Stimulated activated naive B cell treated with anti-CD40 and anti-IgM and Interleukin-4, amounts not matched to agents 10 μg/mL and 1 μg/mL and 100 μg/mL, for 72 hours (primary cell): Measurements from ENCODE around the gene TOX2.

ENCODE experiments used
- ATAC-seq, 2 donors: fragments of 150-1000 bp; cut with Tn5 transposase; replicated peaks; 2 replicates each; pipeline ENCODE4 v1.10.0; 2021; ENCODE audit warnings: moderate library complexity in 1 of 2
- DNase-seq: peaks from one replicate; pipeline ENCODE4 v3.0.0; 2021
- H3K27ac Mint-ChIP-seq: one replicate; pipeline ENCODE4 v1.8.0; 2022; ENCODE audit warnings: mild to moderate bottlenecking, mixed read lengths
- H3K27me3 Mint-ChIP-seq, 2 donors: one replicate each; pipeline ENCODE4 v1.8.0; 2022; ENCODE audit warnings: mixed read lengths in 2 of 2
- H3K36me3 Mint-ChIP-seq, 2 donors: one replicate each; pipeline ENCODE4 v1.8.0; 2022; ENCODE audit warnings: mixed read lengths in 2 of 2, mild to moderate bottlenecking in 1 of 2
- H3K4me1 Mint-ChIP-seq, 2 donors: one replicate each; pipeline ENCODE4 v1.8.0; 2022; ENCODE audit warnings: mixed read lengths in 2 of 2, mild to moderate bottlenecking in 1 of 2
- H3K4me3 Mint-ChIP-seq, 2 donors: one replicate each; pipeline ENCODE4 v1.8.0; 2022; ENCODE audit warnings: mild to moderate bottlenecking in 2 of 2, mixed read lengths in 2 of 2, moderate library complexity in 1 of 2
- H3K9me3 Mint-ChIP-seq, 2 donors: one replicate each; pipeline ENCODE4 v1.8.0; 2022; ENCODE audit warnings: mixed read lengths in 2 of 2, mild to moderate bottlenecking in 1 of 2

Gene TOX2

GRCh38 chr20:43949741-43950618 lies 35.3 kb downstream of the TOX2 start:
- no peak for DNase-seq
- peak; percentile 61 to 85 for ATAC-seq
- Mint-ChIP-seq H3K9me3 (no peaks in the 10 kb centered on the region), H3K4me1 (peaks cover 16 to 30% of the 10 kb centered on the region in 2 donors), H3K36me3 (no peaks in the 10 kb centered on the region), H3K27ac (no peak overlapping the region), H3K27me3 (peaks cover 5 to 11% of the 10 kb centered on the region in 2 donors), H3K4me3 (no peak overlapping the region)

- peaks cover 30 to 43% of the 10 kb centered on the region in 2 donors for H3K4me1 Mint-ChIP-seq
- H3K4me3 Mint-ChIP-seq, result no peak overlapping the region
- no peak overlapping the region for H3K27ac Mint-ChIP-seq
- H3K27me3 Mint-ChIP-seq, result peaks cover 5 to 17% of the 10 kb centered on the region in 2 donors
- ATAC-seq (no peak), DNase-seq (no peak)
- peaks cover 8 to 12% of the 10 kb centered on the region in 2 donors for H3K9me3 Mint-ChIP-seq
- H3K36me3 Mint-ChIP-seq, result peaks cover 5 to 6% of the 10 kb centered on the region in 2 donors
Measured at GRCh38 chr20:43953919-43954592, 39.4 kb downstream of the TOX2 start.

- Mint-ChIP-seq H3K27ac (peak overlapping the region; percentile 75), H3K4me3 (no peak overlapping the region)
- DNase-seq, result no peak
Measured at GRCh38 chr20:43954704-43955061, 40.0 kb downstream of the TOX2 start.

GRCh38 chr20:43955062-43955749 lies 40.6 kb downstream of the TOX2 start:
- peak; percentile 81 to 85 for ATAC-seq
- peak; percentile 25 for DNase-seq
- Mint-ChIP-seq H3K9me3 (peaks cover 8 to 12% of the 10 kb centered on the region in 2 donors), H3K4me3 (peak overlapping the region in 1 of 2 donors; percentile 32), H3K27ac (peak overlapping the region; percentile 75), H3K27me3 (peaks cover 5 to 15% of the 10 kb centered on the region in 2 donors), H3K36me3 (peaks cover 5 to 6% of the 10 kb centered on the region in 2 donors), H3K4me1 (peaks cover 28 to 39% of the 10 kb centered on the region in 2 donors)

More at GRCh38 chr20:43954704-43955061, 40.0 kb downstream of the TOX2 start:
- no peak for ATAC-seq
- Mint-ChIP-seq H3K27me3 (peaks cover 5 to 16% of the 10 kb centered on the region in 2 donors), H3K4me1 (peaks cover 32 to 43% of the 10 kb centered on the region in 2 donors), H3K9me3 (peaks cover 8 to 12% of the 10 kb centered on the region in 2 donors), H3K36me3 (peaks cover 5 to 6% of the 10 kb centered on the region in 2 donors)

GRCh38 chr20:43955750-43956191 lies 41.1 kb downstream of the TOX2 start:
- no peak for DNase-seq
- no peak overlapping the region for H3K4me3 Mint-ChIP-seq
- peaks cover 6 to 13% of the 10 kb centered on the region in 2 donors for H3K27me3 Mint-ChIP-seq
- peaks cover 8 to 12% of the 10 kb centered on the region in 2 donors for H3K9me3 Mint-ChIP-seq
- peak in 1 of 2 donors; percentile 8 for ATAC-seq
- peaks cover 5 to 6% of the 10 kb centered on the region in 2 donors for H3K36me3 Mint-ChIP-seq
- peaks cover 24 to 34% of the 10 kb centered on the region in 2 donors for H3K4me1 Mint-ChIP-seq
- peak overlapping the region; percentile 75 for H3K27ac Mint-ChIP-seq

GRCh38 chr20:43957392-43957791 lies 42.7 kb downstream of the TOX2 start:
- H3K4me1 Mint-ChIP-seq, result peaks cover 27 to 33% of the 10 kb centered on the region in 2 donors
- H3K27ac Mint-ChIP-seq, result no peak overlapping the region
- peaks cover 18% of the 10 kb centered on the region in 2 donors for H3K27me3 Mint-ChIP-seq
- peaks cover 5 to 6% of the 10 kb centered on the region in 2 donors for H3K36me3 Mint-ChIP-seq
- ATAC-seq, result no peak
- no peak for DNase-seq
- H3K9me3 Mint-ChIP-seq, result peaks cover 8 to 12% of the 10 kb centered on the region in 2 donors
- H3K4me3 Mint-ChIP-seq, result no peak overlapping the region

- Mint-ChIP-seq H3K4me3 (no peak overlapping the region), H3K9me3 (peaks cover 8 to 12% of the 10 kb centered on the region in 2 donors), H3K27ac (no peak overlapping the region), H3K36me3 (peaks cover 5 to 6% of the 10 kb centered on the region in 2 donors), H3K27me3 (peaks cover 13 to 18% of the 10 kb centered on the region in 2 donors), H3K4me1 (peaks cover 27 to 33% of the 10 kb centered on the region in 2 donors)
- ATAC-seq (no peak), DNase-seq (no peak)
Measured at GRCh38 chr20:43958626-43959025, 44.0 kb downstream of the TOX2 start.

GRCh38 chr20:43959079-43959919 lies 44.6 kb downstream of the TOX2 start:
- no peak overlapping the region for H3K27ac Mint-ChIP-seq
- peaks cover 5 to 6% of the 10 kb centered on the region in 2 donors for H3K36me3 Mint-ChIP-seq
- peaks cover 28 to 32% of the 10 kb centered on the region in 2 donors for H3K4me1 Mint-ChIP-seq
- peak overlapping the region in 1 of 2 donors; percentile 5 for H3K4me3 Mint-ChIP-seq
- H3K27me3 Mint-ChIP-seq, result peaks cover 17 to 21% of the 10 kb centered on the region in 2 donors
- H3K9me3 Mint-ChIP-seq, result peaks cover 8 to 12% of the 10 kb centered on the region in 2 donors
- ATAC-seq, result peak; percentile 41 to 49
- DNase-seq, result no peak

- no peak overlapping the region for H3K4me3 Mint-ChIP-seq
- H3K4me1 Mint-ChIP-seq, result peaks cover 25 to 28% of the 10 kb centered on the region in 2 donors
- ATAC-seq, result no peak
- H3K27ac Mint-ChIP-seq, result no peak overlapping the region
- DNase-seq, result no peak
- H3K27me3 Mint-ChIP-seq, result peaks cover 18 to 23% of the 10 kb centered on the region in 2 donors
- peaks cover 8 to 12% of the 10 kb centered on the region in 2 donors for H3K9me3 Mint-ChIP-seq
- H3K36me3 Mint-ChIP-seq, result peaks cover 5 to 6% of the 10 kb centered on the region in 2 donors
Measured at GRCh38 chr20:43959920-43960227, 45.2 kb downstream of the TOX2 start.

- Mint-ChIP-seq H3K27me3 (peaks cover 18 to 23% of the 10 kb centered on the region in 2 donors), H3K27ac (peak overlapping the region; percentile 10), H3K4me1 (peaks cover 21 to 24% of the 10 kb centered on the region in 2 donors)
Measured at GRCh38 chr20:43960231-43960630, 45.6 kb downstream of the TOX2 start.

GRCh38 chr20:43961116-43961515 lies 46.5 kb downstream of the TOX2 start:
- DNase-seq, result no peak
- H3K4me3 Mint-ChIP-seq, result no peak overlapping the region

More at GRCh38 chr20:43960231-43960630, 45.6 kb downstream of the TOX2 start:
- H3K4me3 Mint-ChIP-seq, result no peak overlapping the region
- peaks cover 8 to 12% of the 10 kb centered on the region in 2 donors for H3K9me3 Mint-ChIP-seq
- peaks cover 5 to 6% of the 10 kb centered on the region in 2 donors for H3K36me3 Mint-ChIP-seq
- ATAC-seq, result no peak
- DNase-seq, result no peak

GRCh38 chr20:43961541-43962471 lies 47.2 kb downstream of the TOX2 start:
- DNase-seq (no peak), ATAC-seq (no peak)
- peaks cover 5 to 6% of the 10 kb centered on the region in 2 donors for H3K36me3 Mint-ChIP-seq
- H3K27ac Mint-ChIP-seq, result no peak overlapping the region
- H3K27me3 Mint-ChIP-seq, result peaks cover 18 to 23% of the 10 kb centered on the region in 2 donors
- H3K9me3 Mint-ChIP-seq, result peaks cover 8 to 12% of the 10 kb centered on the region in 2 donors
- H3K4me1 Mint-ChIP-seq, result peaks cover 12 to 15% of the 10 kb centered on the region in 2 donors
- no peak overlapping the region for H3K4me3 Mint-ChIP-seq

More at GRCh38 chr20:43961116-43961515, 46.5 kb downstream of the TOX2 start:
- no peak overlapping the region for H3K27ac Mint-ChIP-seq
- H3K9me3 Mint-ChIP-seq, result peaks cover 8 to 12% of the 10 kb centered on the region in 2 donors
- peaks cover 5 to 6% of the 10 kb centered on the region in 2 donors for H3K36me3 Mint-ChIP-seq
- ATAC-seq, result no peak
- H3K4me1 Mint-ChIP-seq, result peaks cover 14 to 16% of the 10 kb centered on the region in 2 donors
- H3K27me3 Mint-ChIP-seq, result peaks cover 18 to 23% of the 10 kb centered on the region in 2 donors
